ENCODE data around the gene KLHL33. TPM values are rescaled to one million over a fixed set of nuclear protein-coding genes. Genes with fewer than 3 reads are reported as not detected.

Gene KLHL33
- total and polyA plus RNA-seq, 2 donors (not counting 3 experiments of a cell fraction or from before 2014, with no cell fraction given) = not detected

- no peaks in the 10 kb centered on the region for H3K79me2 ChIP-seq (ENCODE audit: control insufficient read depth, insufficient read depth, low read length)
- BruUV-seq (replicated peaks) = no TSS peak
- no peak for DNase-seq (ENCODE audit: low read depth, low spot score)
- H3K27me3 ChIP-seq (ENCODE audit: control insufficient read depth in 2 of 2, insufficient read depth in 2 of 2, low read length in 2 of 2) = no peaks in the 10 kb centered on the region
- CTCF ChIA-PET = interaction anchor here (0.8 to 1.8 kb wide), 2 partner anchors 28 to 219 kb away, joined by 3 to 5 read pairs; no protein-coding TSS in a partner anchor
- no peaks in the 10 kb centered on the region for H3K9me3 ChIP-seq (replicated peaks; ENCODE audit: control insufficient read depth, insufficient read depth, low read length)
- no peaks in the 10 kb centered on the region for H4K20me1 ChIP-seq (replicated peaks; ENCODE audit: control insufficient read depth, extremely low read depth, insufficient read depth, low read length)
- no peak overlapping the region for H2AFZ ChIP-seq (ENCODE audit: low read depth, low read length)
- H3K4me3 ChIP-seq (replicated peaks in 1 of 3; ENCODE audit: insufficient read depth in 1 of 3, low read depth in 1 of 3, low read length in 3 of 3) = no peak overlapping the region
- POLR2A ChIA-PET = no interaction called here
- no peaks in the 10 kb centered on the region for H3K4me1 ChIP-seq (ENCODE audit: control insufficient read depth, extremely low read depth, insufficient read depth, low read length)
- intact Hi-C loops (cut with micrococcal nuclease) (no loop called here), dilution Hi-C loops (cut with MboI; ENCODE audit: extremely low pct_ligation_motif_present, low sequenced_read_pairs) (no loop called here)
- peaks cover 30 to 60% of the 10 kb centered on the region in 2 experiments for H3K36me3 ChIP-seq (ENCODE audit: control insufficient read depth in 2 of 2, extremely low read depth in 1 of 2, insufficient read depth in 2 of 2, low read length in 2 of 2)
- TF ChIP-seq MAX (IDR thresholded peaks at IDR 0.05; ENCODE audit: insufficient read depth, insufficient read length) (no peak), MYC (IDR thresholded peaks at IDR 0.05; ENCODE audit: low read depth, low read length) (no peak), EZH2 (IDR thresholded peaks at IDR 0.05; ENCODE audit: borderline replicate concordance, low read depth, low read length, severe bottlenecking) (no peak), POLR2AphosphoS5 (IDR thresholded peaks at IDR 0.05; ENCODE audit: insufficient read depth, low read depth, low read length) (no peak), POLR2A (IDR thresholded peaks at IDR 0.05; ENCODE audit: low read depth, low read length) (no peak), JUN (IDR thresholded peaks at IDR 0.05; ENCODE audit: borderline replicate concordance, insufficient read depth, insufficient read length, low read depth) (no peak), GATA2 (IDR thresholded peaks at IDR 0.05; ENCODE audit: insufficient read depth, insufficient read length, low read depth, low read length) (no peak)
- no peak for FAIRE-seq
- no peaks in the 10 kb centered on the region for H3K9me1 ChIP-seq (replicated peaks; ENCODE audit: control insufficient read depth, extremely low read depth, insufficient read depth, low read length)
- H3K9ac ChIP-seq (replicated peaks; ENCODE audit: extremely low read depth, insufficient read depth, low read length) = no peak overlapping the region
- H3K4me2 ChIP-seq (ENCODE audit: insufficient read depth, low read length) = no peak overlapping the region
- no peak overlapping the region for H3K27ac ChIP-seq (ENCODE audit: insufficient read depth, low read depth, low read length)
Observed at GRCh38 chr14:20388159-20388558, 47.8 kb downstream of the KLHL33 start.

GRCh38 chr14:20387576-20387975 is 48.4 kb downstream of the KLHL33 start:
- BruUV-seq (replicated peaks) = no TSS peak
- no peak for TF ChIP-seq MYC (IDR thresholded peaks at IDR 0.05; ENCODE audit: low read depth, low read length)
- TF ChIP-seq POLR2AphosphoS5 (IDR thresholded peaks at IDR 0.05; ENCODE audit: insufficient read depth, low read depth, low read length) = no peak
- TF ChIP-seq GATA2 (IDR thresholded peaks at IDR 0.05; ENCODE audit: insufficient read depth, insufficient read length, low read depth, low read length) = no peak
- TF ChIP-seq JUN (IDR thresholded peaks at IDR 0.05; ENCODE audit: borderline replicate concordance, insufficient read depth, insufficient read length, low read depth) = no peak
- no peak for TF ChIP-seq MAX (IDR thresholded peaks at IDR 0.05; ENCODE audit: insufficient read depth, insufficient read length)
- TF ChIP-seq EZH2 (IDR thresholded peaks at IDR 0.05; ENCODE audit: borderline replicate concordance, low read depth, low read length, severe bottlenecking) = no peak
- no peak for TF ChIP-seq CTCF (IDR thresholded peaks at IDR 0.05; ENCODE audit: extremely low read depth in 1 of 2, insufficient read depth in 1 of 2, low read depth in 1 of 2, low read length in 2 of 2)
- no peak for TF ChIP-seq FOS (IDR thresholded peaks at IDR 0.05; ENCODE audit: borderline replicate concordance, insufficient read depth, low read length)
- TF ChIP-seq POLR2A (IDR thresholded peaks at IDR 0.05; ENCODE audit: low read depth, low read length) = no peak
- Histone ChIP-seq H3K9me3 (replicated peaks; ENCODE audit: control insufficient read depth, insufficient read depth, low read length) (no peaks in the 10 kb centered on the region), H4K20me1 (replicated peaks; ENCODE audit: control insufficient read depth, extremely low read depth, insufficient read depth, low read length) (no peaks in the 10 kb centered on the region), H3K4me2 (ENCODE audit: insufficient read depth, low read length) (no peak overlapping the region), H3K27ac (ENCODE audit: insufficient read depth, low read depth, low read length) (no peak overlapping the region), H3K36me3 (ENCODE audit: control insufficient read depth in 2 of 2, extremely low read depth in 1 of 2, insufficient read depth in 2 of 2, low read length in 2 of 2) (peaks cover 30 to 66% of the 10 kb centered on the region in 2 experiments), H3K9ac (replicated peaks; ENCODE audit: extremely low read depth, insufficient read depth, low read length) (no peak overlapping the region), H3K79me2 (ENCODE audit: control insufficient read depth, insufficient read depth, low read length) (no peaks in the 10 kb centered on the region), H3K4me3 (replicated peaks in 1 of 3; ENCODE audit: insufficient read depth in 1 of 3, low read depth in 1 of 3, low read length in 3 of 3) (no peak overlapping the region), H3K27me3 (ENCODE audit: control insufficient read depth in 2 of 2, insufficient read depth in 2 of 2, low read length in 2 of 2) (no peaks in the 10 kb centered on the region), H2AFZ (ENCODE audit: low read depth, low read length) (no peak overlapping the region), H3K9me1 (replicated peaks; ENCODE audit: control insufficient read depth, extremely low read depth, insufficient read depth, low read length) (no peaks in the 10 kb centered on the region), H3K4me1 (ENCODE audit: control insufficient read depth, extremely low read depth, insufficient read depth, low read length) (no peaks in the 10 kb centered on the region)
- ChIA-PET CTCF (interaction anchor here (0.8 to 1.8 kb wide), 2 partner anchors 28 to 220 kb away, joined by 3 to 5 read pairs; no protein-coding TSS in a partner anchor), POLR2A (no interaction called here)
- intact Hi-C loops (cut with micrococcal nuclease) (no loop called here), dilution Hi-C loops (cut with MboI; ENCODE audit: extremely low pct_ligation_motif_present, low sequenced_read_pairs) (no loop called here)
- FAIRE-seq (peak; percentile 21), DNase-seq (ENCODE audit: low read depth, low spot score) (no peak)
